ENCODE data around the gene YWHAE. TPM values are rescaled to one million over a fixed set of nuclear protein-coding genes. Genes with fewer than 3 reads are reported as not detected.
A peak's percentile ranks its signal among the peaks of the same experiment; 100 is the strongest.
"Not testable (repeated sequence)": the region's sequence is repeated elsewhere in the genome, so short reads cannot be mapped to it uniquely, and the experiment has no call there.

The YWHAE gene
- 1,000 to 10,000 TPM in 2 of 3 donors, 100 to 1,000 TPM in 1; 895 to 1,204 (median 1,099) TPM for polyA plus RNA-seq (ENCODE audit: insufficient read length in 3 of 3)
- long read RNA-seq, donor 1, transcript YWHAE-205 (2 exons, 465 nt): minor isoform, 110 of 362 reads
- long read RNA-seq, donor 1, transcript YWHAE-201 (6 exons, 2,211 nt): major isoform, 155 of 362 reads
- long read RNA-seq, donor 1, transcript YWHAE-208 (7 exons, 1,818 nt): minor isoform, 8 of 362 reads
- long read RNA-seq, donor 1, transcript YWHAE-204 (3 exons, 691 nt): minor isoform, 7 of 362 reads
- long read RNA-seq, donor 1, partial matches to known transcripts: 77 of 362 reads
- long read RNA-seq, donor 1, other reads (novel, unspliced or antisense): 0 of 362 reads
- long read RNA-seq, donor 2, transcript YWHAE-213 (1 exons, 1,374 nt): minor isoform, 5 of 362 reads
- long read RNA-seq, donor 2, transcript YWHAE-205 (2 exons, 465 nt): minor isoform, 99 of 362 reads
- long read RNA-seq, donor 2, transcript YWHAE-204 (3 exons, 691 nt): minor isoform, 6 of 362 reads
- long read RNA-seq, donor 2, transcript YWHAE-201 (6 exons, 2,211 nt): major isoform, 136 of 362 reads
- long read RNA-seq, donor 2, partial matches to known transcripts: 113 of 362 reads
- long read RNA-seq, donor 2, other reads (novel, unspliced or antisense): 0 of 362 reads
- long read RNA-seq, donor 3, transcript YWHAE-205 (2 exons, 465 nt): minor isoform, 81 of 525 reads
- long read RNA-seq, donor 3, transcript YWHAE-208 (7 exons, 1,818 nt): minor isoform, 7 of 525 reads
- long read RNA-seq, donor 3, transcript YWHAE-201 (6 exons, 2,211 nt): major isoform, 252 of 525 reads
- long read RNA-seq, donor 3, transcript YWHAE-204 (3 exons, 691 nt): minor isoform, 24 of 525 reads
- long read RNA-seq, donor 3, partial matches to known transcripts: 152 of 525 reads
- long read RNA-seq, donor 3, other reads (novel, unspliced or antisense): 5 of 525 reads
- long read RNA-seq, donor 4, transcript YWHAE-204 (3 exons, 691 nt): minor isoform, 9 of 347 reads
- long read RNA-seq, donor 4, transcript YWHAE-201 (6 exons, 2,211 nt): major isoform, 143 of 347 reads
- long read RNA-seq, donor 4, transcript YWHAE-205 (2 exons, 465 nt): minor isoform, 43 of 347 reads
- long read RNA-seq, donor 4, transcript YWHAE-208 (7 exons, 1,818 nt): minor isoform, 12 of 347 reads
- long read RNA-seq, donor 4, partial matches to known transcripts: 138 of 347 reads
- long read RNA-seq, donor 4, other reads (novel, unspliced or antisense): 0 of 347 reads
- long read RNA-seq, donor 5: 0 reads
- long read RNA-seq, donor 6, transcript YWHAE-201 (6 exons, 2,211 nt): major isoform, 171 of 390 reads
- long read RNA-seq, donor 6, transcript YWHAE-205 (2 exons, 465 nt): minor isoform, 122 of 390 reads
- long read RNA-seq, donor 6, transcript YWHAE-204 (3 exons, 691 nt): minor isoform, 17 of 390 reads
- long read RNA-seq, donor 6, partial matches to known transcripts: 71 of 390 reads
- long read RNA-seq, donor 6, other reads (novel, unspliced or antisense): 0 of 390 reads
- long read RNA-seq, donor 7, transcript YWHAE-208 (7 exons, 1,818 nt): minor isoform, 10 of 582 reads
- long read RNA-seq, donor 7, transcript YWHAE-201 (6 exons, 2,211 nt): major isoform, 233 of 582 reads
- long read RNA-seq, donor 7, transcript YWHAE-204 (3 exons, 691 nt): minor isoform, 19 of 582 reads
- long read RNA-seq, donor 7, transcript YWHAE-205 (2 exons, 465 nt): minor isoform, 146 of 582 reads
- long read RNA-seq, donor 7, partial matches to known transcripts: 165 of 582 reads
- long read RNA-seq, donor 7, other reads (novel, unspliced or antisense): 0 of 582 reads
- long read RNA-seq, donor 8: 0 reads
- long read RNA-seq, donor 9, transcript YWHAE-205 (2 exons, 465 nt): minor isoform, 46 of 341 reads
- long read RNA-seq, donor 9, transcript YWHAE-201 (6 exons, 2,211 nt): major isoform, 176 of 341 reads
- long read RNA-seq, donor 9, transcript YWHAE-208 (7 exons, 1,818 nt): minor isoform, 12 of 341 reads
- long read RNA-seq, donor 9, transcript YWHAE-204 (3 exons, 691 nt): minor isoform, 18 of 341 reads
- long read RNA-seq, donor 9, partial matches to known transcripts: 86 of 341 reads
- long read RNA-seq, donor 9, other reads (novel, unspliced or antisense): 0 of 341 reads
- long read RNA-seq, donor 10, transcript YWHAE-204 (3 exons, 691 nt): minor isoform, 21 of 533 reads
- long read RNA-seq, donor 10, transcript YWHAE-201 (6 exons, 2,211 nt): major isoform, 215 of 533 reads
- long read RNA-seq, donor 10, transcript YWHAE-205 (2 exons, 465 nt): minor isoform, 118 of 533 reads
- long read RNA-seq, donor 10, transcript YWHAE-208 (7 exons, 1,818 nt): minor isoform, 13 of 533 reads
- long read RNA-seq, donor 10, partial matches to known transcripts: 158 of 533 reads
- long read RNA-seq, donor 10, other reads (novel, unspliced or antisense): 0 of 533 reads
- long read RNA-seq, donor 11, transcript YWHAE-205 (2 exons, 465 nt): minor isoform, 63 of 356 reads
- long read RNA-seq, donor 11, transcript YWHAE-204 (3 exons, 691 nt): minor isoform, 8 of 356 reads
- long read RNA-seq, donor 11, transcript YWHAE-201 (6 exons, 2,211 nt): major isoform, 140 of 356 reads
- long read RNA-seq, donor 11, transcript YWHAE-208 (7 exons, 1,818 nt): minor isoform, 9 of 356 reads
- long read RNA-seq, donor 11, partial matches to known transcripts: 132 of 356 reads
- long read RNA-seq, donor 11, other reads (novel, unspliced or antisense): 0 of 356 reads
- long read RNA-seq, donor 12, transcript YWHAE-201 (6 exons, 2,211 nt): major isoform, 114 of 178 reads
- long read RNA-seq, donor 12, transcript YWHAE-204 (3 exons, 691 nt): minor isoform, 6 of 178 reads
- long read RNA-seq, donor 12, transcript YWHAE-205 (2 exons, 465 nt): minor isoform, 27 of 178 reads
- long read RNA-seq, donor 12, transcript YWHAE-208 (7 exons, 1,818 nt): minor isoform, 5 of 178 reads
- long read RNA-seq, donor 12, partial matches to known transcripts: 25 of 178 reads
- long read RNA-seq, donor 12, other reads (novel, unspliced or antisense): 0 of 178 reads
- long read RNA-seq, donor 13: 0 reads
- long read RNA-seq, donor 14, transcript YWHAE-201 (6 exons, 2,211 nt): major isoform, 192 of 359 reads
- long read RNA-seq, donor 14, transcript YWHAE-208 (7 exons, 1,818 nt): minor isoform, 13 of 359 reads
- long read RNA-seq, donor 14, transcript YWHAE-204 (3 exons, 691 nt): minor isoform, 20 of 359 reads
- long read RNA-seq, donor 14, transcript YWHAE-205 (2 exons, 465 nt): minor isoform, 65 of 359 reads
- long read RNA-seq, donor 14, partial matches to known transcripts: 65 of 359 reads
- long read RNA-seq, donor 14, other reads (novel, unspliced or antisense): 0 of 359 reads
- long read RNA-seq, donor 15, transcript YWHAE-208 (7 exons, 1,818 nt): minor isoform, 9 of 173 reads
- long read RNA-seq, donor 15, transcript YWHAE-201 (6 exons, 2,211 nt): major isoform, 80 of 173 reads
- long read RNA-seq, donor 15, transcript YWHAE-205 (2 exons, 465 nt): minor isoform, 30 of 173 reads
- long read RNA-seq, donor 15, transcript YWHAE-204 (3 exons, 691 nt): minor isoform, 9 of 173 reads
- long read RNA-seq, donor 15, partial matches to known transcripts: 45 of 173 reads
- long read RNA-seq, donor 15, other reads (novel, unspliced or antisense): 0 of 173 reads
- long read RNA-seq, donor 16, transcript YWHAE-208 (7 exons, 1,818 nt): minor isoform, 27 of 804 reads
- long read RNA-seq, donor 16, transcript YWHAE-204 (3 exons, 691 nt): minor isoform, 36 of 804 reads
- long read RNA-seq, donor 16, transcript YWHAE-201 (6 exons, 2,211 nt): major isoform, 523 of 804 reads
- long read RNA-seq, donor 16, transcript YWHAE-205 (2 exons, 465 nt): minor isoform, 77 of 804 reads
- long read RNA-seq, donor 16, partial matches to known transcripts: 125 of 804 reads
- long read RNA-seq, donor 16, other reads (novel, unspliced or antisense): 9 of 804 reads

DNA sequence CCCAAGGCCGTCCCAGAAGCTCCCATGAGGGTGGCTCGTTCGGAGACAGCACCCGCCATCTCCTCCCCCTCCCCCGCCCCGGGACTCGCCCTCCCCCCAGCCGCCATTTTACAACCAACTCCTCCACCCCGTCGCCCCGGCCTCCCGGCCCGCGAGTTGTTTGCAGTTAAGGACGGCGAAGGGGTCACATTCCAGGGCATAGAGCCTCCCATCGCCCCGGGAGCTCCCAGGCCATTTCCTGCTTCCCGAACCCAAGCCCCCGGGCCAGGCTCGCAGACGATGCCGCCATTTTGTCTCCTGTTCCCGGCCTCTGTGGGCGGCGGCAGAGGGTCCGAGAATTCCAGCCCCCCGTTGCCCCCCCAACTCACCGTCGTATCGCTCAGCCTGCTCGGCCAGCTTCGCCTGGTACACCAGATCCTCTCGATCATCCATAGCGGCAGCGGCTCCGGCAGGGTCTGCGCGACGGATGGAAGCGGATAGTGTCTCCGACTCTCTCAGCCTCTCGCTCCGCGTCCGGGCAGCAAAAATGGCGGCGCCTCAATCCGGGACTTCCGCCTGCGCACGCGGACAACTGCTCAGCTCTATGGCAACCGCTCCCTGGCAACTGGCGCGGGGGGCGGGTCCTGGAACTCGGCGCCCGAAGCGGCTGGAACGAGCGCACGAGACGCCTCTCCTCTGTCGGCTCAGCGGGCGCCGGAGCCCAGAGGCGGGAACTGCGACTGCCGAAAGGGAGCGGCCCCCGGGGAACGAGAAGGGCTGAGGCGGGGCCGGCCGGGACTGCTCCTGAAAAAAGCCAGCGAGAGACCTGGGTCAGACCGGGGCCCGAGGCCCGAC lies at the start of gene YWHAE:
YWHAE (minus strand) TSS at position 544 of the 834 bp plus-strand sequence; CDS start at position 432, 112 bp downstream.
- peak; percentile 87 to 95 (median 93) for DNase-seq (ENCODE audit: extremely low read depth in 1 of 11, low read depth in 9 of 11, low spot score in 4 of 11)

DNA sequence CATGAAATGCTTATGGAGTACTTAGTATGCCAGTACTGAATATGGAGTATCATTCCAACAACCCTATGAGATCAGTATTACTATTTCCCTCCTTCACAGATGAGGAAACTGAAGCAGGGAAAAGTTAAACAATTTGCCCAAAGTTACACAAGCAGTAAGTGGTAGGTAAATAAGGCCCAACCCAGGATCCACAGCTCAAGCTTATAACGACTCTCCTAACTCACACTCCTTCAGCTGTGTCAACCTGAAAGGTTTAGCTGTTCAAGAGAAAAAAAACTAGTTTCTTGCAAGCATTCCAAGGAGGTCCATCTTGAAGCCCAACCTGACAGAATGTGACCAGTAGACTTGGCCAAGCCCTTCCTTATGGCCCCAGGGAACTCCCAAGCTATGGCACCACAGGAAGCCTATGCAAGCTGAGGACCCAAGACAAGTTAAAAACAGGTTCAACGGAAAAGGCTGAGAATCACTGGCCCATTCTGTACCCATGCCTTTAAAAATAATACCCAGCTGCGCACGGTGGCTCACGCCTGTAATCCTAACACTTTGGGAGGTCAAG lies 49.5 kb upstream of the YWHAE start:
- DNase-seq (ENCODE audit: extremely low read depth in 1 of 11, low read depth in 9 of 11, low spot score in 4 of 11): no peak

DNA sequence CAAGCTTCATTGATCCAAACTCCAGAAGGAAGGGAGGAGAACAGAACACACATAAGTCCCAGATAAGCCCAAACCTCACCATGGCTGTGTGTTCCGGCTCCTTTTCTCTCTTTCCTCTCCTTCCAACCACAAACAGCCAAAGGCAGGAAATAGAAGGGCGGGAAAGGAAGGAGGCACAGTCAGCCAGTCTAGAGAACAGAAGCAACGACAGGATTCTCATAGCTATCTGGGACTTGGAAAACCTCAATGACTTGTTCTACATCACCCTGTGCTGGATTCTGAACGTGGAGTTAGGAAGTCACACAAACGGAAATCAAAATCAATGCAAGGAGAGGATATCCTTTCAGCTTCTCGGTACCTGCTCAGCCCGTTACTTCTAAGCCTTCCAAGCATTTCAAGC lies 47.0 kb upstream of the YWHAE start:
- DNase-seq (ENCODE audit: extremely low read depth in 1 of 11, low read depth in 9 of 11, low spot score in 4 of 11): no peak

DNA sequence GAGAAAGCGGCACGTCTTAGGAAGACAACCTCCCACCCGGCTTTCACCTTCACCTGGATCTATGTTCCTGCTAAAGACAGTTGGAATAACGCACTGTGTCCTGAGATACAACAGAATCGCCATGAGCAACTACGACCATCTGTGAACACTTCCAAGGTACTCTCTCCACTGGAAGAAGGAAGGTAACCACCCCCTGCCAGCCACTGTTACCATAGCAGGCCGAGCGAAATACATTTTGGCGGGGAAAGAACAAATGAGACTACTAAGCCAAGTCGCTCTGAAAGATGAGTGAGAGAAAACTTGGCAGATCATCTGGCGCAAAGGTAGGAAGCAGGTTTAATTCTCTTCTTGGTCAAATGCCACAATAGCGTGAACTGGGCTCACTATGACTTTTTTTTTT lies 46.2 kb upstream of the YWHAE start:
- DNase-seq (ENCODE audit: extremely low read depth in 1 of 11, low read depth in 9 of 11, low spot score in 4 of 11): no peak

DNA sequence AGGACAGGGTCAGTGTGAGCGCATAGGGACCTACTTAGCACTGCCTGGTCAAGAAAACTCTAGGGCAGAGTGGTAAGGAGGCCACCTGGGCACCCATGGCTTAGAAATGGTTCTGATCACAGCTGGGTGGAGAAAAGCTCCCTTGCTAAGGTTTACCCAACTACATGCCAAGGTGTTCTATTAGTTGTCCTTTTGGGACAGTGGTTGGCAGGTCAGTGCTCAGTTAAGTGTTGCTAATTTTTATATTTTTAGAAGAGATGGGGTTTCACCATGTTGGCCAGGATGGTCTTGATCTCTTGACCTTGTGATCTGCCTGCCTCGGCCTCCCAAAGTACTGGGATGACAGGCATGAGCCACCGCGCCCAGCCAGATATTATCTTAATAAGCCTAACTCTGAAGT lies 45.7 kb upstream of the YWHAE start:
- DNase-seq (ENCODE audit: extremely low read depth in 1 of 11, low read depth in 9 of 11, low spot score in 4 of 11): not testable (repeated sequence)

DNA sequence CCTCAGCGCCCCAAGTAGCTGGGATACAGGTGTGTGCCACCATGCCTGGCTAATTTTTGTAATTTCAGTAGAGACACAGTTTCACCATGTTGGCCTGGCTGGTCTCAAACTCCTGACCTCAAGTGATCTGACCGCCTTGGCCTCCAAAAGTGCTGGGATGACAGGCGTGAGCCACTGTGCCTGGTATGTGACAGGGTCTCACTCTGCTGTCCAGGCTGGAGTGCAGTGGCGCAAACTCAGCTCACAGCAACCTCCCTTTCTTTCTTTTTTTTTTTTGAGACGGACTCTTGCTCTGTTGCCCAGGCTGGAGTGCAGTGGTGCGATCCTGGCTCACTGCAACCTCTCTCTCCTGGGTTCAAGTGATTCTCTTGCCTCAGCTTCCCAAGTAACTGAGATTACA lies 42.7 kb upstream of the YWHAE start:
- not testable (repeated sequence) for DNase-seq (ENCODE audit: extremely low read depth in 1 of 11, low read depth in 9 of 11, low spot score in 4 of 11)

DNA sequence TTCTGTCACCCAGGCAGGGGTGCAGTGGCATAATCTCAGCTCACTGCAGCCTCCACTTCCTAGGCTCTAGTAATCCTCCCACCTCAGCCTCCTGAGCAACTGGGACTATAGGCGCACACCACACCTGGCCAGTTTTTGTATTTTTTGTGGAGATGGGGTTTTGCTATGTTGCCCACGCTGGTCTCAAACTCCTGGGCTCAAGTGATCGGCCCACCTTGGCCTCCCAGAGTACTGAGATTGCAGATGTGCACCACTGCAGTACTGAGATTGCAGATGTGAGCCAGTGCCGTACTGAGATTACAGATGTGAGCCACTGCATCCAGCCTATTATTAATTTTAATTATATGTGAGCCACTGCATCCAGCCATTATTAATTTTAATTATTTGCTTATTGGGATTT lies 42.2 kb upstream of the YWHAE start:
- no peak for DNase-seq (ENCODE audit: extremely low read depth in 1 of 11, low read depth in 9 of 11, low spot score in 4 of 11)

DNA sequence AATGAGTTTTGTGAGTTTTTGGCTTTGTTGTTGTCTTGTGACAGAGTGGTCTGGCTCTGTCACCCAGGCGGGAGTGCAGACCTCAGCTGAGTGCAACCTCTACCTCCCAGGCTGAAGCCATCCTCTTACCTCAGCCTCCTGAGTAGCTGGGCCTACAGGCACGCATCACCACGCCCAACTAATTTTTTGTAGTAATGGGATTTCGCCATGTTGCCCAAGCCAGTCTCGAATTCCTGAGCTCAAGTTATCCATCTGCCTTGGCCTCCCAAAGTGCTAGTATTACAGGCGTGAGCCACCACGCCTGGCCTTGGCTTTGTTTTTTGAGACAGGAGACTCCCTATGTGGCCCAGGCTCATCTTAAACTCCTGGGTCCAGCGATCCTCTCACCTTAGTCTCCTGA lies 40.9 kb upstream of the YWHAE start:
- no peak for DNase-seq (ENCODE audit: extremely low read depth in 1 of 11, low read depth in 9 of 11, low spot score in 4 of 11)

DNA sequence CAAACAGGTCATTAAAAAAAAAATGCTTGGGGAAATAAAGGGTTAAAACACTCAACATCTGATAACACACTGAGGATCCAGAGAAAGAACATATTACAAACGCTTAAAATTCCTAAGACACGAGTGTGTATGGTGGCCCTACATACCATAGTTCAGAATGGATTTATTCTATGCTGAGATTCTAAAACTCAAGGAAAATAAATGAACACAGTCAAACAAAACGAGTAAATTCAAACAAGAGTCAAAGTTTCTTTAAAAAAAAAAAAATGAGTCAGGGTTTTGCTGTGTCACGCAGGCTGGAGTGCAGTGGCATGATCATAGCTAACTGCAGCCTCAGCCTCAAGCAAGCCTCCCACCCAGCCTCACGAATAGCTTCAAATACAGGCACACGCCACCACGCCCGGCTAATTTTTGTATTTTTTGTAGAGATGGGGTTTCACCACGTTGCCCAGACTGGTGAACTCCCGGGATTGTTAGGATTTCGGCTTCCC lies 38.6 kb upstream of the YWHAE start:
- no peak for DNase-seq (ENCODE audit: extremely low read depth in 1 of 11, low read depth in 9 of 11, low spot score in 4 of 11)

DNA sequence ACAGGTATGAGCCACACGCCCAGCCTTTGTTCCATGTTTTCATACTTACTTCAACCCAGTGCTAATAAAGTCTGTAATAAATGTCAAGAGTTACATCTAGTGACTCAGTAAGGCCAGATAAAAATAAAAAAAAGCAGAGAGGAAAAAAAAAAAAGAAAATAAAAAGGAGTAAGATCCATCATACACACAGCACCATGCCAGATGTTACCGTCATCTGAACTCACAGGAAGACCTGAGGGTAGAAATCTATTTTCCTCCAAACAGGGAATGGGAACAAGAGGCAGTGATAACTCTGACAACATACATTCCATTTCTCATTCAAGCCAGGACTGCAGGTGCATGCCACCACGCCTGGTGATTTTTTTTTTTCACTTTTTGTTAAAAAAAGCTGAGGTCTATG lies 35.3 kb upstream of the YWHAE start:
- no peak for DNase-seq (ENCODE audit: extremely low read depth in 1 of 11, low read depth in 9 of 11, low spot score in 4 of 11)

DNA sequence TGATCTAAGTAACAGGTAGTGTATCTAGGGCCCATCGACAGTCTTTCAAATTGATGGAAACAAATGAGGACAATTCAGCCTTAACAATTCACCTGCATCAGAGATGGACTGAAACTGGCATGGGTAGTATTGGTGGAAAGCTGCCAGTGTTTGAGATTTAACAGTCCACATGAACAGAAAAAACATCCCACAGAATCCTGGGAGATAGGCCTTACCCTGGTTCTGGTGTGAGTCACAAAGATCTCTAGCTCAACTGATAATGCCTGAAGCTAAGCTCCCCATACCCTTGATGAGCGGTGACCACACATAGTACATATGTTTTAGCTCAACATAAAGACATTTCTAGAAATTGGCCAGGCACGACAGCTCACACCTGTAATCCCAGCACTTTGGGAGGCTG lies 34.1 kb upstream of the YWHAE start:
- DNase-seq (ENCODE audit: extremely low read depth in 1 of 11, low read depth in 9 of 11, low spot score in 4 of 11): no peak

DNA sequence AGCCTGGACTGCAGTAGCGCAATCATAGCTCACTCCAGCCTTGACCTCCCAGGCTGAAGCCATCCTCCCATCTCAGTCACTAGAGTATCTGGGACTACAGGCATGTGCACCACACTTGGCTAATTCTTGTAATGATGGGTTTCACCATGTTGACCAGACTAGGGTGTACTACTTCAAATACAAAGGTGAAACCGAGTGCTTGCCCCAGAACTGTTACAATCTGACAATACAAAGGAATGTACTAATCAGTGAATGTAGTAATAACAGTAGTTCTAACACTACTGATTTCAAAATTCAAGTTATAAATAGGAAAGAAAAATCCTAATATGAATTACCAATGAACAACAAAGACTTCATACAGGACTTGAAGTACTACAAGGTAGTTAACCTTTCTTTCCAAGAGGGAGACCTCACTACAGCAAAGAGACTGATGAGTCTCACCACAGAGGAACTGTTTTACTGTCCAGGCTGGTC lies 31.6 kb upstream of the YWHAE start:
- DNase-seq (ENCODE audit: extremely low read depth in 1 of 11, low read depth in 9 of 11, low spot score in 4 of 11): no peak
